Measurements from ENCODE around the gene ACTA1.
A peak's percentile ranks its signal among the peaks of the same experiment; 100 is the strongest.
"Not testable (repeated sequence)": the region's sequence is repeated elsewhere in the genome, so short reads cannot be mapped to it uniquely, and the experiment has no call there.

ACTA1 gene

GRCh38 chr1:229434005-229434640 lies at the start of gene ACTA1:
Gene ACTA1 (minus strand): TSS chr1:229434094. CDS start chr1:229433115, 979 bp downstream.
- DNase-seq: peak; percentile 43

DNA sequence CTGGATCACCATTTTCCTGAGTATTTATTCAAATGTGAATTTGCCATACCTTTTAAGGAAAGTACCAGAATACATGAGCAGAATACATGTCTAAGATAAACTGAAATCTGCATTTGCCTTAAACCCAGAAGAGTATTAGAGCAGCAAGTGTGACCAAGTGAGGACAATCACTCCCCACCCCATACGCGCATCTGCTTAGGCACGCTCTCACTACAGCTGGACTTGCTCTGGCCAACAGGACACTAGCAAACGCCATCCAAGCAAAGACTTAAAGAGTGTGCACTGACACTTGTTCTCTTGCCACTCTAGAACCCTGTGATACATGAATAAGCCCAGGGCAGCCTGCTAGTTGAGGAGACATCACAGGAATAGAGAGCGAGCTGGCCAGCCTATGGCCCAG lies 48.6 kb upstream of the ACTA1 start:
- no peak for DNase-seq

- no peak for DNase-seq
These were observed 46.6 kb upstream of the ACTA1 start for GRCh38 chr1:229480495-229480894.

DNA sequence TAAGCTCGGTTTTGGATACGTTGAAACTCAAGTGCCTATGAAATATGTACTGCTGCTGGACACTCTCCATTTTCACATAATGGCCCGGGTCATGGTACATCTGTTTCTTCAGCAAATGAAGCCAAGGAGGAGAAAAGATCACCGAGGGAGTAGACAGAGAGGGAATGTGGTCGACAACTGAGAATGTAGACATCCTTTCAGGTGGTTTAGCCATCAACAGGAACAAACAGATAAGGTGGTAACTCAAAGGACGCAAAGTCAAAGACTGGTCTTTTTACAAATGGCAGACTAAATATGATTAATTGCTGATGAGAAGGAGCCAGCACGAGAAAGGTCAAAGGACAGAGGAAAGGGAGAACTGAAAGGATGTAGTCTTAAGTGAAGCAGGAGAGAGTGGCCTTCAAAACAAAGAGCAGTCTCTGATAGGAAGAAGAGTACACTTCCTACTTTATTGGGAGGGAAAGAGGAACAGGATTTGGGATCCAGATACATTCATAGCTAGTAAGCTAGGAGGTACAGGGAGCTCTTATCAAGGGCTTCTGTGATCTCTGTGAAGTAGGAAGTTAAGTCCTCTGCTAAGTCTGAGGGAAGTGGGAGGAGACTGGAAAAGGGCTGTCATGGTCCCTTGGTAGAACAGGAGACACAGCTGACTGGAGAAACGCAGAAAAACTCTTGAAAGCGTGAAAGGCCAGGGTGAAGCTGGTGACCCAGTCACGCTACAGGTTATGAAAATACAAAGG lies 45.9 kb upstream of the ACTA1 start:
- no peak for DNase-seq

- no peak for DNase-seq
These were observed 45.0 kb upstream of the ACTA1 start for GRCh38 chr1:229478852-229479251.

DNA sequence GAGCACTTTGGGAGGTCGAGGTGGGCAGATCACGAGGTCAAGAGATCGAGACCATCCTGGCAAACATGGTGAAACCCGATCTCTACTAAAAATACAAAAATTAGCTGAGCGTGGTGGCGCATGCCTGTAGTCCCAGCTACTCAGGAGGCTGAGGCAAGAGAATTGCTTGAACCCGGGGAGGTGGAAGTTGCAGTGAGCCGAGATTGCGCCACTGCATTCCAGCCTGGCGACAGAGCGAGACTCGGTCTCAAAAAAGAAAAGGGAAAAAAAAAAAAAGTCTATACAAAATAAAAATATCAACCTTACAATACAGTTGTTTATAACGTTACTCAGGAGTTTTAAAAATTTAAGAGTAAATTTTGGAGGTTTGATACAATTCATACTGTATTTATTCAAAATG lies 42.0 kb upstream of the ACTA1 start:
- DNase-seq: not testable (repeated sequence)

GRCh38 chr1:229474509-229474908 lies 40.6 kb upstream of the ACTA1 start:
- no peak for DNase-seq

DNA sequence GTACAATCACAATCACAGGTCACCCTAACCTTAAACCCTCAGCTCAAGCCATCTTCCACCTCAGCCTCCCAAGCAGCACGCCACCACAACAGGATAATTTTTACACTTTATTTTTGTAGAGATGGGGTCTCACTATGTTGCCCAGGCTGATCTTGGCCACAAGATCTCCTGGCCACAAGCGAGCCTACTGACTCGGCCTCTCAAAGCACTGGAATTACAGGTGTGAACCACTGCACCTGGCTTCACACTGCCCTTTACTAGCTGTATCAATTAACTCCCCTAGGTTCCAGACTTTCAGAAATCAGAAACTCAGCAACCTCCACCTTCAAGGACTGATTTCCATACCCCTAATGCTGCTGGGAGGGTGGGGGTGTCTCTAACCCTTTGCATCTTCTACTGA lies 37.3 kb upstream of the ACTA1 start:
- no peak for DNase-seq

DNA sequence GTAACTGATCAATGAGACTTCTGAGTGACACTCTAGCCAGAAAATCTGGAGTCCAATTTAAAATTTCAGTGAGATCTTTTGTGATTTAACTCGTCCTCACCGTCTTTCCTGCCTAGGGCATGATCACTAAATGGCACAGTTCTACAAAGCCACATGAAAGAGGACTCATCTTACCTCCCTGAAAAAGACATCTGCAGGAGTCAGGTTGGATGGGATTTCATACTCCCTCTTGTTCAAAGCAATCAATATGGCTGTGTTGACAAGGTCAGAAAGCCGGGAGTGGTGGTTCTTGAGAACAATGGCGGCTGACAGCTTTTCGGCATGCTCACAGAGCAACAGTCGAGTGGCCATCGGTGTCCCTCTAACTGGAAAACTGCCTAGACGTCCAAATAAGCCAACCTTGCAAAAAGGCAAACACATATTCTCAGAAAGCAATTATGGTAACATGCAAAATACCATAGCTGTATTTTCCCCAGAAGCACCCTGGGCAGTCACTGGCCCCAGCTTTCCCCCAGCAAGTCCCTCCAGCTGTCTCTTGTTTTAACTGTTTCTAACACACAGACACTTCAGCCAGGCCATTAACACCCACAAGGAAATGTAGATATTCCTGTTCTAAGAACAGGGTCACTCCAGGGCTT lies 36.6 kb upstream of the ACTA1 start:
- no peak for DNase-seq

- DNase-seq: no peak
These were observed 33.0 kb upstream of the ACTA1 start for GRCh38 chr1:229466887-229467286.

DNA sequence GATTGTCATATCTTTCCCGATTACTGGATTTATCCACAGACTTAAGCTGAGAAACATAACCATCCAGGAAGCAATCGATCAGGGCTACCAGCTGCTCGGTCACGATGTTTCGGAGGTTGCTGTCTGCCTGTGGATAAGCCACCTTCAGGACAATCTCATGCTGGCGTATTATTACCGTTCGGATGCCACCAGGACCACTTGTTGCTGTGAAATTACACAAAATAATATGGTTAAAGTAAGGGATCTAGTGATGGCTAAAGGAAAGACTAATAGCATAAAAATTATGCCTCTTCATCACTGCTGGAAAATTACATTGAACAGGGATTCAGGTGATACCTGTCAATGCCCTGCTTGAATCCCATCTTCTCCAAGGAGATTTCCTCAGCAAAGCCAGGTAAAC lies 30.8 kb upstream of the ACTA1 start:
- no peak for DNase-seq

- DNase-seq: no peak
These were observed 27.3 kb upstream of the ACTA1 start for GRCh38 chr1:229461032-229461668.

- DNase-seq: no peak
These were observed 25.9 kb upstream of the ACTA1 start for GRCh38 chr1:229459815-229460214.

GRCh38 chr1:229457436-229457835 lies 23.5 kb upstream of the ACTA1 start:
- no peak for DNase-seq

- no peak for DNase-seq
These were observed 22.1 kb upstream of the ACTA1 start for GRCh38 chr1:229456016-229456415.

- DNase-seq: no peak
These were observed 20.2 kb upstream of the ACTA1 start for GRCh38 chr1:229454056-229454455.

GRCh38 chr1:229452956-229453801 lies 19.3 kb upstream of the ACTA1 start:
- DNase-seq: peak; percentile 22

DNA sequence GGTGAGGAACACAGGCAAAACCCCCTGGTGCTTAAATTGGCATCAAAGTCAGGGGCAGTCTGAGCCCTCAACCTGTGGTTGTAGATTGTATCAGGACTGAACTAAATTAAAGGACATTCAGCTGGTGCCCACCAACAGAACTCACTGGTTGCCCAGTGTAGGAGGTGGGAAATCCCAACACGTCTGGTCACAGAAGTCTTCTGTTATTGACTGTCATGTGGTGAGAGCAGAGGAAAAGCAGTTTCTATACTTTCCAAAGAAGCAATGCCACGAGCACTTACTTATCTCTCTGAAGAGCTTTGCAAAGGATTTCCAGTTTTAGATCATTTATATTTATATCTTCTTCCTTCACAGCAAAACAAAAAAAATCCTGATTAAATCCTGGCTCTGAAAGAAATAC lies 15.0 kb upstream of the ACTA1 start:
- no peak for DNase-seq

- DNase-seq: no peak
These were observed 14.5 kb upstream of the ACTA1 start for GRCh38 chr1:229448354-229448753.

DNA sequence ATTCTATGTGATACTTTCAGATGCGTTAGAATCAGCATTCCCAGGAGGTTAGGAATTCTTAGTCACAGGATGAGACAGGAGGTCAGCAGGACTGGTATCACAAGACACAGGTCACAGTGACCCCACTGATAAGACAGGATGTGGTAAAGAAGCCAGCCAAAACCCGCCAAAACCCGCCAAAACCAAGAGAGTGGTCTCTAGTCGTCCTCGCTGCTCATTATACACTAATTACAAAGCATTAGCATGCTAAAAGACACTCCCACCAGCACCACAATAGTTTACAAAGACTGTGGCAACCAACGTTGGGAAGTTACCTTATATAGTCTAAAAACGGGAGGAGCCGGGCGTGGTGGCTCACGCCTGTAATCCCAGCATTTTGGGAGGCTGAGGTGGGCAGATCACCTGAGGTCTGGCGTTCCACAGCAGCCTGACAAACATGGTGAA lies 13.9 kb upstream of the ACTA1 start:
- DNase-seq: no peak

GRCh38 chr1:229445828-229446227 lies 11.9 kb upstream of the ACTA1 start:
- DNase-seq: no peak

DNA sequence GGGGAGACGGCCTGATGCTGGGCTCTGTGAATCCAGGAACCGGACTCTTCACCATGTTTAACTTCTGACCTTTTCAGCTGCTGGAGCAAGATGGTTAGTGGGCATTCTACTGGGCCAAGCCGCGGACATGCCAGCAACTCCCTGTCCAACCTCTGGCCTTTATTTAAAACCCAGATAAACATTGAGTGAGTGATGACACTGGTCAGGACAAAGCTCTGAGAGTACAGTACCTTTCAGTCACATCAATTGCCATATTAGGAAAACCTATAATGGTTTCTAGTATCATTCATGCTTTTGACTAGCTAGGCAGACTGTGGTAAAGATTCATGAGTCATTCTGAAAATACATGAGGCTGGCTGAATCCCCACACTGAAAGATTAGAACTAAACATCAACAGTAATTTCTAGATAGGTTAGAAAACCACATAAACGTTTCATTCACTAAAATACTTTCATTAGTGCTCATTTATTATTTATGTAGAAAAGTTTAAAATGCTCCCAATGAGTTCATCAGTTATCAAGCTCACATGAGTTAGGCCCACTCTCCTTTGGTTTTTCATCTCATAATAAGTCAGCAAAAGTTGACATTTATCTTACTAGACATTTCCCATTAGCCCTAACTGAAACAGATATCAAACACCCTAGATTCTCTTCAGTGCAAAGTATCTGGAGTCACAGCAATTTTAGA lies 7.1 kb upstream of the ACTA1 start:
- no peak for DNase-seq
